ENCODE data around the gene KITLG. TPM values are rescaled to one million over a fixed set of nuclear protein-coding genes. Genes with fewer than 3 reads are reported as not detected.

The KITLG gene
- total and polyA plus RNA-seq, 7 donors, result 8.1 to 149 (median 54.6) TPM

DNA sequence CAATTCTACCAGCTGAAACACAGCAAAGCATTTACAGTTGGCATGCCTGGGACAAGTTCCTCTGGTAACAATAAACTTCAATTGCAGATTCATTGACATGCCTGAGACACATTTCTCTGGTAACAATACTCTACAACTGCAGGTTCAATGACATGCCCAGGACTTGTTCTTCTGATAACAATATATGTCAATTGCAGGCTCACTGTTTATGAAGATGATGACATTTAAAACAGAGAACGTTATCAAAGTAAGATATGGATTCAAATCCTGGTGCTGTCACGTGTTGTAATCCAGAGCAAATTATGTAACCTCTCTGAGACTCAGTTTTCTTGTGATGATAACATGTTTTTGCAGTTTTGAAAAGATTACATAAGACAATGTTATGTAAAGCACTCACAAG lies 20.5 kb downstream of the KITLG start:
- WGBS, 2 donors, result 12 to 65% methylated on average over 2 of the region's 2 CpGs
- intact Hi-C loops (cut with DNase I), result no loop called here

GRCh38 chr12:88559199-88559598 lies 21.1 kb downstream of the KITLG start:
- Histone ChIP-seq H3K36me3 (no peaks in the 10 kb centered on the region), H3K4me1 (peaks cover 0 to 49% (median 32%) of the 10 kb centered on the region in 4 donors), H3K9me3 (no peaks in the 10 kb centered on the region), H3K4me3 (no peak overlapping the region), H3K27me3 (no peaks in the 10 kb centered on the region), H3K27ac (peak overlapping the region; percentile 0 to 46 (median 28))
- intact Hi-C loops (cut with DNase I), result no loop called here
- 60 to 82% methylated on average over 7 of the region's 7 CpGs for WGBS, 2 donors
- no peak for DNase-seq
- TF ChIP-seq POLR2AphosphoS5 (IDR thresholded peaks at IDR 0.05), result no peak
- no peak for TF ChIP-seq EP300 (IDR thresholded peaks at IDR 0.05)
- TF ChIP-seq POLR2A (IDR thresholded peaks at IDR 0.05), result no peak
- TF ChIP-seq, protein P1, sequence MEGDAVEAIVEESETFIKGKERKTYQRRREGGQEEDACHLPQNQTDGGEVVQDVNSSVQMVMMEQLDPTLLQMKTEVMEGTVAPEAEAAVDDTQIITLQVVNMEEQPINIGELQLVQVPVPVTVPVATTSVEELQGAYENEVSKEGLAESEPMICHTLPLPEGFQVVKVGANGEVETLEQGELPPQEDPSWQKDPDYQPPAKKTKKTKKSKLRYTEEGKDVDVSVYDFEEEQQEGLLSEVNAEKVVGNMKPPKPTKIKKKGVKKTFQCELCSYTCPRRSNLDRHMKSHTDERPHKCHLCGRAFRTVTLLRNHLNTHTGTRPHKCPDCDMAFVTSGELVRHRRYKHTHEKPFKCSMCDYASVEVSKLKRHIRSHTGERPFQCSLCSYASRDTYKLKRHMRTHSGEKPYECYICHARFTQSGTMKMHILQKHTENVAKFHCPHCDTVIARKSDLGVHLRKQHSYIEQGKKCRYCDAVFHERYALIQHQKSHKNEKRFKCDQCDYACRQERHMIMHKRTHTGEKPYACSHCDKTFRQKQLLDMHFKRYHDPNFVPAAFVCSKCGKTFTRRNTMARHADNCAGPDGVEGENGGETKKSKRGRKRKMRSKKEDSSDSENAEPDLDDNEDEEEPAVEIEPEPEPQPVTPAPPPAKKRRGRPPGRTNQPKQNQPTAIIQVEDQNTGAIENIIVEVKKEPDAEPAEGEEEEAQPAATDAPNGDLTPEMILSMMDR (IDR thresholded peaks at IDR 0.05), result no peak

More for the DNA sequence above, 20.5 kb downstream of the KITLG start:
- Histone ChIP-seq H3K9me3 (no peaks in the 10 kb centered on the region), H3K4me3 (no peak overlapping the region), H3K4me1 (peaks cover 0 to 49% (median 29%) of the 10 kb centered on the region in 4 donors), H3K27me3 (no peaks in the 10 kb centered on the region), H3K27ac (peak overlapping the region; percentile 0 to 46 (median 28)), H3K36me3 (no peaks in the 10 kb centered on the region)
- TF ChIP-seq, protein P1 (IDR thresholded peaks at IDR 0.05), result no peak
- TF ChIP-seq POLR2AphosphoS5 (IDR thresholded peaks at IDR 0.05) (no peak), EP300 (IDR thresholded peaks at IDR 0.05) (no peak), POLR2A (IDR thresholded peaks at IDR 0.05) (no peak)
- DNase-seq, result no peak

DNA sequence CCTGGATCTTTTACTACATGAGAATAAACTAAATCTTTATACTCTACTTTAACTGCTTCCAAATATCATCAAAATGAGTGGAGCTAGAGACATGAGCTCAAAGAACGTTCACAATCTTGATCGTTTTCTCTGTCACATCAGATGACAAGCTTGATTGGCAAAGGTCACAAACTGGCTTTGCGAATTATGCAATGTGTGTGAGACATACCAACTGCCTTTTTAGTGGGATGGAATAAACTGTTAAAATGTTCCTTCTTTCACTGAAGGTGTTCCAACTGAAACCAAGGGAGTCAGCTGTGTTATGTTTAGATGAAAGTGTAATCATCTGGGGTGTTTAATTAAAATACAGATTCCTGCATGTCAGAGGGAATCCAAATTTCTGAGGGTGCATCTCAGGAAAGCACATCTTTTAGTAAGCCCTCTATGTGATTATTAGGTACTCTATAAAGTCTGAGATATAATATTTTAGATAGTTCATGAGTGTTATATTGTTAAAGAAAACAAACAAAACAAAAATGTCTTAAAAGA lies 21.9 kb downstream of the KITLG start:
- H3K27me3 ChIP-seq, result no peaks in the 10 kb centered on the region
- 23 to 65% methylated on average over 3 of the region's 3 CpGs for WGBS, 2 donors
- peak overlapping the region in 3 of 4 donors; percentile 45 to 47 (median 46) for H3K27ac ChIP-seq
- no peak for DNase-seq
- H3K36me3 ChIP-seq, result no peaks in the 10 kb centered on the region
- intact Hi-C loops (cut with DNase I), result no loop called here
- TF ChIP-seq POLR2A (IDR thresholded peaks at IDR 0.05), result no peak
- H3K4me1 ChIP-seq, result peaks cover 0 to 50% (median 38%) of the 10 kb centered on the region in 4 donors
- H3K4me3 ChIP-seq, result no peak overlapping the region
- H3K9me3 ChIP-seq, result no peaks in the 10 kb centered on the region

DNA sequence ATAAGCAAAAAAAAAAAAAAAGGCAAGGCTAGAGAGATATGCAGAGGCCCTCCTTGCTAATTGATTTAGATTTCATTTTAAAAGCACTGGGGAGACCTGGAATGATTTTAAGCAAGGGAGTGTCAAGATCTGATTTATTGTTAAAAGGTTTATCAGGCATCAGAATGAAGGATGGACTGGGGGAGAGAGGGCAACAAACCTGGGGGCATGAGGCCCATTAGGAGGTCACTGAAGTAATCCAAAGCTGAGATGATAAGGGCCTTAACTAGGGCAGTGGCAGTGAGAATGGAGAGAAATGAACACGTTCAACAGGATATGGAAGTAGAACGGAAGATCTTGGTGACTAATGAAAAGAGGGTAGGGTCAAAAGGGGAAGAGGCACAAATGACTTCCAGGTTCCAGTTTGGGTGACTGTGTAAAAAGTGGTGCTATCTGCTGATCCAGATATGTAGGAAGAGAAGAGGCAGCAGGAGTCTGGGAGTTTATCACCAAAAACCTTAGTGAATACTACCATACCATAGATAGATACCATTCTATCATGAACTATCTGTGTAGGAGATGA lies 24.0 kb downstream of the KITLG start:
- no peak for TF ChIP-seq POLR2AphosphoS5 (IDR thresholded peaks at IDR 0.05)
- TF ChIP-seq, protein P1 (IDR thresholded peaks at IDR 0.05), result no peak
- Histone ChIP-seq H3K4me1 (peaks cover 0 to 67% (median 52%) of the 10 kb centered on the region in 4 donors), H3K27ac (peak overlapping the region in 3 of 4 donors; percentile 45 to 48 (median 46)), H3K4me3 (no peak overlapping the region), H3K27me3 (no peaks in the 10 kb centered on the region), H3K36me3 (no peaks in the 10 kb centered on the region), H3K9me3 (no peaks in the 10 kb centered on the region)
- no peak for DNase-seq
- WGBS, 2 donors, result 85 to 90% methylated on average over 2 of the region's 2 CpGs
- intact Hi-C loops (cut with DNase I), result no loop called here

DNA sequence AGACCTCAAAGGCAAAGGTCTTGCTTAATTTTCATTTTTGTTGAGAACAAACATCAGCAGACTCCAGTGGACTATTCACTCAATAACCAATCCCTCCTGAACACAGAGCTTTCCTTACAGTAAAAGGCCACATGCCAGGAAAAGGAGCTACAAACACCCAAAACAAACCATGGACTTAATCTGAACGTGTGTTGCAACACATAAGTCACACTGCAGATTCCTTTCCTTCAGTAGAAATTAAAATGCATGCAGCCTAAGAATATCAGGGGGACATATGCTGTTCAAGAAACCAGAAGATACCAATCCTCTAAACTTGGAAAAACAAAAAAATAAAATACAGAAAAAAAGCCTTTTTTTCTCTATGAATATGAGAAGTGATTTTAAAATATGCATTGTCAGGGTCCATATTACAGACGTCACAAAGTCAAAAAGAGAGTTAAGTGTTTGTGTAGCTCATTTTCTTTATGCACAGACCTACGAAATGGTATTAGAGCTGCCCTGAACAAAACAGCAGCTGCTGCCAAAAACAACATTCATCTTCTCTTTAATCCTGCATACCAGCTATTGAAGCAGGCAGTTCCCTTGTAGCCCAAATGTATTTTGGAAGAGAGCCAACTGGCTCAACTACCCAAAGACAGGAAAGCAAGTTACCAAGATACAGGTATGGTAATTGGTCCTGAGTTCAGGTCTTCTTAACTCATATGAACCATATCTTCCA lies 26.2 kb downstream of the KITLG start:
- peaks cover 0 to 71% (median 47%) of the 10 kb centered on the region in 4 donors for H3K4me1 ChIP-seq
- intact Hi-C loops (cut with DNase I), result no loop called here
- H3K27ac ChIP-seq, result peak overlapping the region; percentile 52 to 67 (median 61)
- H3K36me3 ChIP-seq, result no peaks in the 10 kb centered on the region
- no peaks in the 10 kb centered on the region for H3K9me3 ChIP-seq
- TF ChIP-seq POLR2AphosphoS5 (IDR thresholded peaks at IDR 0.05), result peak in 1 of 4 donors; percentile 33
- no peak for TF ChIP-seq EP300 (IDR thresholded peaks at IDR 0.05)
- 5 to 36% methylated on average over 3 of the region's 3 CpGs for WGBS, 2 donors
- H3K4me3 ChIP-seq, result no peak overlapping the region
- no peak for DNase-seq
- no peaks in the 10 kb centered on the region for H3K27me3 ChIP-seq
